ENCODE results near the gene ANKRD42.

Gene ANKRD42

GRCh38 chr11:83292709-83293456, 99.4 kb downstream of the ANKRD42 start:
- no peak overlapping the region for H3K4me3 ChIP-seq (ENCODE audit: low read depth, low read length)
- H3K27ac ChIP-seq (ENCODE audit: extremely low read depth, low read depth, low read length): no peak overlapping the region
- H3K9me3 ChIP-seq (ENCODE audit: control insufficient read depth, insufficient read depth, low read depth, low read length): no peaks in the 10 kb centered on the region
- H3K36me3 ChIP-seq (ENCODE audit: control insufficient read depth in 2 of 2, insufficient read depth in 1 of 2, low read length in 2 of 2): no peaks in the 10 kb centered on the region
- POLR2A ChIA-PET: no interaction called here
- H3K4me1 ChIP-seq (ENCODE audit: control insufficient read depth, insufficient read depth, low read length): no peaks in the 10 kb centered on the region
- TF ChIP-seq ZNF654 (tag by site-specific recombination; IDR thresholded peaks at IDR 0.05; ENCODE audit: low read depth) (peak; percentile 29), ZNF175 (tag by site-specific recombination; IDR thresholded peaks at IDR 0.05) (no peak), ATF2 (tag by site-specific recombination; IDR thresholded peaks at IDR 0.05; ENCODE audit: low read depth) (no peak), ZNF785 (tag by site-specific recombination; IDR thresholded peaks at IDR 0.05) (no peak), KLF16 (tag by site-specific recombination; IDR thresholded peaks at IDR 0.05) (no peak), PRDM1 (tag by site-specific recombination; IDR thresholded peaks at IDR 0.05) (peak; percentile 59; the same call in 1 of the 2 replicates), ZNF16 (tag by site-specific recombination; IDR thresholded peaks at IDR 0.05; ENCODE audit: low read depth) (no peak), ZNF366 (tag by site-specific recombination; conservative IDR thresholded peaks at IDR 0.05) (no peak)
- CTCF ChIA-PET: interaction anchor here (0.6 to 3.6 kb wide), 24 partner anchors 10 to 1682 kb away, joined by 3 to 22 read pairs (median 4); no protein-coding TSS in a partner anchor

GRCh38 chr11:83293457-83293774, 99.9 kb downstream of the ANKRD42 start:
- ChIA-PET POLR2A (no interaction called here), CTCF (interaction anchor here (0.6 to 3.6 kb wide), 19 partner anchors 10 to 1682 kb away, joined by 3 to 17 read pairs (median 4); no protein-coding TSS in a partner anchor)
- Histone ChIP-seq H3K4me3 (ENCODE audit: low read depth, low read length) (no peak overlapping the region), H3K27ac (ENCODE audit: extremely low read depth, low read depth, low read length) (no peak overlapping the region), H3K36me3 (ENCODE audit: control insufficient read depth in 2 of 2, insufficient read depth in 1 of 2, low read length in 2 of 2) (no peaks in the 10 kb centered on the region), H3K9me3 (ENCODE audit: control insufficient read depth, insufficient read depth, low read depth, low read length) (no peaks in the 10 kb centered on the region), H3K4me1 (ENCODE audit: control insufficient read depth, insufficient read depth, low read length) (no peaks in the 10 kb centered on the region)
- no peak for TF ChIP-seq ZBTB48 (tag by site-specific recombination; IDR thresholded peaks at IDR 0.05)
- TF ChIP-seq ZBTB10 (tag by site-specific recombination; IDR thresholded peaks at IDR 0.05): no peak
- no peak for TF ChIP-seq ZNF529 (tag by site-specific recombination; IDR thresholded peaks at IDR 0.05; ENCODE audit: insufficient replicate concordance)

GRCh38 chr11:83294208-83294607, 100.7 kb downstream of the ANKRD42 start:
- TF ChIP-seq REST (tag by site-specific recombination; IDR thresholded peaks at IDR 0.05): peak; percentile 73
- no peak for TF ChIP-seq GLI2 (tag by site-specific recombination; IDR thresholded peaks at IDR 0.05; ENCODE audit: borderline replicate concordance, low read depth)
- no peak overlapping the region for H3K27ac ChIP-seq (ENCODE audit: extremely low read depth, low read depth, low read length)
- H3K4me3 ChIP-seq (ENCODE audit: low read depth, low read length): no peak overlapping the region
- no peaks in the 10 kb centered on the region for H3K9me3 ChIP-seq (ENCODE audit: control insufficient read depth, insufficient read depth, low read depth, low read length)
- POLR2A ChIA-PET: no interaction called here
- no peaks in the 10 kb centered on the region for H3K36me3 ChIP-seq (ENCODE audit: control insufficient read depth in 2 of 2, insufficient read depth in 1 of 2, low read length in 2 of 2)
- CTCF ChIA-PET: interaction anchor here (1.2 kb wide), 1 partner anchor 46 kb away, joined by 3 read pairs; no protein-coding TSS in a partner anchor
- no peaks in the 10 kb centered on the region for H3K4me1 ChIP-seq (ENCODE audit: control insufficient read depth, insufficient read depth, low read length)
